Peyer's patch (tissue), 4 donors: ENCODE data around the gene NUDT13. TPM values are rescaled to one million over a fixed set of nuclear protein-coding genes. Genes with fewer than 3 reads are reported as not detected.
A peak's percentile ranks its signal among the peaks of the same experiment; 100 is the strongest.

Experiments
- DNase-seq, 3 donors: peaks; one replicate each; pipeline ENCODE4 v3.0.0-alpha.2; 2017 to 2019
- H3K27ac ChIP-seq, 4 donors: fragments of 200-600 bp; sonication (generic); one replicate each; pipeline ENCODE4 v1.5.1; 2016 to 2019
- H3K27me3 ChIP-seq, 2 donors: fragments of 200-600 bp; sonication (generic); one replicate each; pipeline ENCODE4 v1.5.1; 2019
- H3K36me3 ChIP-seq, 3 donors: fragments of 200-600 bp; sonication (generic); one replicate each; pipeline ENCODE4 v1.5.1; 2016 to 2019
- H3K4me1 ChIP-seq, 4 donors: fragments of 200-600 bp; sonication (generic); one replicate each; pipeline ENCODE4 v1.5.1; 2016 to 2019
- H3K4me3 ChIP-seq, 4 donors: fragments of 200-600 bp; sonication (generic); 1 replicate in 3 of 4; 2 replicates in 1 of 4; pipeline ENCODE4 v1.5.1; 2016 to 2019; ENCODE audit warnings: mild to moderate bottlenecking in 1 of 4
- H3K9me3 ChIP-seq, 4 donors: fragments of 200-600 bp; sonication (generic); one replicate each; pipeline ENCODE4 v1.5.1; 2016 to 2019; ENCODE audit warnings: mild to moderate bottlenecking in 1 of 4
- POLR2A ChIP-seq, 2 donors: fragments of 450-650 bp; IDR thresholded peaks; one replicate each; pipeline ENCODE4 v1.5.1; 2017; ENCODE audit warnings: antibody characterized with exemption in 2 of 2, mild to moderate bottlenecking in 2 of 2, moderate library complexity in 2 of 2
- total RNA-seq, 4 donors: library from RNA; depleted of rRNA; stranded (reverse); fragments of >200 nt; gene quantifications; one replicate each; pipeline ENCODE4 v1.1.0, GENCODE V29; 2016
- TF ChIP-seq, protein P1 (sequence below), 6 experiments: fragments of 450-650 bp in 4 of 6; fragments of 200-600 bp in 2 of 6; sonication (generic) in 1 of 6; IDR thresholded peaks; one replicate each; pipeline ENCODE4 v1.5.1; 2017 to 2019; ENCODE audit warnings: antibody characterized with exemption in 6 of 6, mild to moderate bottlenecking in 3 of 6, moderate library complexity in 1 of 6

NUDT13 gene
- total RNA-seq, 4 donors from 2014 or later, result 1.9 to 4.0 (median 2.6) TPM

- Histone ChIP-seq H3K4me1 (peaks cover 0 to 12% (median 0%) of the 10 kb centered on the region in 4 donors), H3K9me3 (no peaks in the 10 kb centered on the region), H3K36me3 (no peaks in the 10 kb centered on the region), H3K27me3 (no peaks in the 10 kb centered on the region), H3K27ac (no peak overlapping the region), H3K4me3 (no peak overlapping the region)
- TF ChIP-seq, protein P1, sequence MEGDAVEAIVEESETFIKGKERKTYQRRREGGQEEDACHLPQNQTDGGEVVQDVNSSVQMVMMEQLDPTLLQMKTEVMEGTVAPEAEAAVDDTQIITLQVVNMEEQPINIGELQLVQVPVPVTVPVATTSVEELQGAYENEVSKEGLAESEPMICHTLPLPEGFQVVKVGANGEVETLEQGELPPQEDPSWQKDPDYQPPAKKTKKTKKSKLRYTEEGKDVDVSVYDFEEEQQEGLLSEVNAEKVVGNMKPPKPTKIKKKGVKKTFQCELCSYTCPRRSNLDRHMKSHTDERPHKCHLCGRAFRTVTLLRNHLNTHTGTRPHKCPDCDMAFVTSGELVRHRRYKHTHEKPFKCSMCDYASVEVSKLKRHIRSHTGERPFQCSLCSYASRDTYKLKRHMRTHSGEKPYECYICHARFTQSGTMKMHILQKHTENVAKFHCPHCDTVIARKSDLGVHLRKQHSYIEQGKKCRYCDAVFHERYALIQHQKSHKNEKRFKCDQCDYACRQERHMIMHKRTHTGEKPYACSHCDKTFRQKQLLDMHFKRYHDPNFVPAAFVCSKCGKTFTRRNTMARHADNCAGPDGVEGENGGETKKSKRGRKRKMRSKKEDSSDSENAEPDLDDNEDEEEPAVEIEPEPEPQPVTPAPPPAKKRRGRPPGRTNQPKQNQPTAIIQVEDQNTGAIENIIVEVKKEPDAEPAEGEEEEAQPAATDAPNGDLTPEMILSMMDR (IDR thresholded peaks at IDR 0.05), result no peak
- TF ChIP-seq POLR2A (IDR thresholded peaks at IDR 0.05), result no peak
- DNase-seq, result no peak
Measured at GRCh38 chr10:73086816-73087215, 23.4 kb upstream of the NUDT13 start.

- TF ChIP-seq, protein P1 (IDR thresholded peaks at IDR 0.05), result no peak
- H3K36me3 ChIP-seq, result no peaks in the 10 kb centered on the region
- no peak overlapping the region for H3K27ac ChIP-seq
- H3K4me1 ChIP-seq, result peaks cover 0 to 7% (median 0%) of the 10 kb centered on the region in 4 donors
- H3K4me3 ChIP-seq, result no peak overlapping the region
- no peaks in the 10 kb centered on the region for H3K9me3 ChIP-seq
- DNase-seq, result no peak
- no peaks in the 10 kb centered on the region for H3K27me3 ChIP-seq
Measured at GRCh38 chr10:73088304-73088703, 22.0 kb upstream of the NUDT13 start.

DNA sequence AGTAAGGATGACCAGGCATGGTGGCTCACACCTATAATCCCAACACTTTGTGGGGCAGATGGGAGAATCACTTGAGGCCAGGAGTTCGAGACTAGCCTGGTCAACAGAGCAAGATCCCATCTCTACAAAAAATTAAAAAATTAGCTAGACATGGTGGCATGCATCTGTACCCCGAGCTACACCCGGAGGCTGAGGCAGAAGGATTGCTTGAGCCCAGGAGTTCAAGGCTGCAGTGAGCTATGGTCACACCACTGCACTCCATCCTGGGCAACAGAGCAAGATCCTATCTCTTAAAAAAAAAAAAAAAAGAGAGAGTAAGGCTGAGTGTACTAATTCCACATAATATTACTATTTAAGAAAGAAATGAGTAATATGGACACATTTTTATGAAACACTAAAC is 17.4 kb upstream of the NUDT13 start:
- DNase-seq, result no peak
- Histone ChIP-seq H3K36me3 (no peaks in the 10 kb centered on the region), H3K27ac (no peak overlapping the region), H3K27me3 (no peaks in the 10 kb centered on the region), H3K4me1 (peaks cover 0 to 5% (median 0%) of the 10 kb centered on the region in 4 donors), H3K4me3 (no peak overlapping the region), H3K9me3 (no peaks in the 10 kb centered on the region)
- TF ChIP-seq, protein P1 (IDR thresholded peaks at IDR 0.05), result no peak
- no peak for TF ChIP-seq POLR2A (IDR thresholded peaks at IDR 0.05)

- DNase-seq, result no peak
- no peaks in the 10 kb centered on the region for H3K36me3 ChIP-seq
- H3K4me1 ChIP-seq, result peaks cover 0 to 5% (median 0%) of the 10 kb centered on the region in 4 donors
- no peak overlapping the region for H3K27ac ChIP-seq
- H3K9me3 ChIP-seq, result no peaks in the 10 kb centered on the region
- no peaks in the 10 kb centered on the region for H3K27me3 ChIP-seq
- H3K4me3 ChIP-seq, result peak overlapping the region in 1 of 4 donors; percentile 84
- TF ChIP-seq, protein P1 (IDR thresholded peaks at IDR 0.05), result no peak
- no peak for TF ChIP-seq POLR2A (IDR thresholded peaks at IDR 0.05)
Measured at GRCh38 chr10:73093922-73094850, 16.1 kb upstream of the NUDT13 start.

GRCh38 chr10:73094986-73095480 is 15.2 kb upstream of the NUDT13 start:
- DNase-seq, result no peak
- Histone ChIP-seq H3K4me1 (peaks cover 0 to 5% (median 0%) of the 10 kb centered on the region in 4 donors), H3K27me3 (no peaks in the 10 kb centered on the region), H3K9me3 (no peaks in the 10 kb centered on the region), H3K27ac (peak overlapping the region in 3 of 4 donors; percentile 88 to 94 (median 93)), H3K4me3 (peak overlapping the region; percentile 48 to 84 (median 66)), H3K36me3 (no peaks in the 10 kb centered on the region)
- TF ChIP-seq, protein P1 (IDR thresholded peaks at IDR 0.05), result no peak
- TF ChIP-seq POLR2A (IDR thresholded peaks at IDR 0.05), result no peak
